BLaER1 treated with 17β-estradiol and CSF1 and Interleukin-3, amounts not matched to agents 10 nM and 100 nM (cell line): ENCODE data around the gene TRPV2.
"Not testable (repeated sequence)": the region's sequence is repeated elsewhere in the genome, so short reads cannot be mapped to it uniquely, and the experiment has no call there.

Experiments used
- H3K27ac ChIP-seq, 11 experiments: shearing (Covaris generic); formaldehyde crosslinking; 2 replicates each; pipeline ENCODE4 v1.8.1; 2022
- H3K27me3 ChIP-seq, 11 experiments: shearing (Covaris generic); formaldehyde crosslinking; 2 replicates each; pipeline ENCODE4 v1.8.1; 2022
- H3K36me3 ChIP-seq, 11 experiments: shearing (Covaris generic); formaldehyde crosslinking; 2 replicates each; pipeline ENCODE4 v1.8.1; 2022
- H3K4me1 ChIP-seq, 10 experiments: shearing (Covaris generic); formaldehyde crosslinking; 2 replicates each; pipeline ENCODE4 v1.8.1; 2022
- H3K4me2 ChIP-seq, 11 experiments: shearing (Covaris generic); formaldehyde crosslinking; 2 replicates each; pipeline ENCODE4 v1.8.1; 2022
- H3K4me3 ChIP-seq, 10 experiments: shearing (Covaris generic); formaldehyde crosslinking; 2 replicates each; pipeline ENCODE4 v1.8.1; 2022
- H3K9ac ChIP-seq, 11 experiments: shearing (Covaris generic); formaldehyde crosslinking; 2 replicates each; pipeline ENCODE4 v1.8.1; 2022
- H3K9me3 ChIP-seq, 11 experiments: shearing (Covaris generic); formaldehyde crosslinking; replicated peaks in 1 of 11; 2 replicates each; pipeline ENCODE4 v1.8.1; 2022
- H4K20me1 ChIP-seq, 11 experiments: shearing (Covaris generic); formaldehyde crosslinking; 2 replicates each; pipeline ENCODE4 v1.8.1; 2022
- Cebpa-rat ChIP-seq, 11 experiments: shearing (Covaris generic); IDR thresholded peaks; 2 replicates each; pipeline ENCODE4 v1.8.1; 2022

Gene TRPV2

DNA sequence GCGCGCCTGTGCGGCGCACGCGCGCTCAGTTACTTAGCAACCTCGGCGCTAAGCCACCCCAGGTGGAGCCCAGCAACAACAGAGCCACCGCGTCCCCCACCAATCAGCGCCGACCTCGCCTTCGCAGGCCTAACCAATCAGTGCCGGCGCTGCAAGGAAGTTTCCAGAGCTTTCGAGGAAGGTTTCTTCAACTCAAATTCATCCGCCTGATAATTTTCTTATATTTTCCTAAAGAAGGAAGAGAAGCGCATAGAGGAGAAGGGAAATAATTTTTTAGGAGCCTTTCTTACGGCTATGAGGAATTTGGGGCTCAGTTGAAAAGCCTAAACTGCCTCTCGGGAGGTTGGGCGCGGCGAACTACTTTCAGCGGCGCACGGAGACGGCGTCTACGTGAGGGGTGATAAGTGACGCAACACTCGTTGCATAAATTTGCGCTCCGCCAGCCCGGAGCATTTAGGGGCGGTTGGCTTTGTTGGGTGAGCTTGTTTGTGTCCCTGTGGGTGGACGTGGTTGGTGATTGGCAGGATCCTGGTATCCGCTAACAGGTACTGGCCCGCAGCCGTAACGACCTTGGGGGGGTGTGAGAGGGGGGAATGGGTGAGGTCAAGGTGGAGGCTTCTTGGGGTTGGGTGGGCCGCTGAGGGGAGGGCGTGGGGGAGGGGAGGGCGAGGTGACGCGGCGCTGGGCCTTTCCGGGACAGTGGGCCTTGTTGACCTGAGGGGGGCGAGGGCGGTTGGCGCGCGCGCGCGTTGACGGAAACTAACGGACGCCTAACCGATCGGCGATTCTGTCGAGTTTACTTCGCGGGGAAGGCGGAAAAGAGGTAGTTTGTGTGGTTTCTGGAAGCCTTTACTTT is 34.5 kb upstream of the TRPV2 start, which contains the start of gene UBB:
TSS of gene UBB (plus strand) at position 452 of the 856 bp plus-strand sequence. CDS start 817 bp downstream, outside the sequence.
- Histone ChIP-seq H3K9me3 (no peaks in the 10 kb centered on the region), H3K27ac (peak within 1 kb of the TSS; percentile 88 to 100 (median 98)), H3K4me1 (peaks cover 33 to 47% (median 40%) of the 10 kb centered on the region in 10 experiments), H3K36me3 (peaks cover 19 to 33% (median 27%) of the 10 kb centered on the region in 11 experiments), H3K4me2 (peak within 1 kb of the TSS; percentile 83 to 98 (median 93)), H3K27me3 (no peaks in the 10 kb centered on the region), H4K20me1 (peaks cover 33 to 48% (median 41%) of the 10 kb centered on the region in 11 experiments), H3K9ac (peak within 1 kb of the TSS; percentile 83 to 97 (median 93)), H3K4me3 (peak within 1 kb of the TSS; percentile 69 to 89 (median 80))
- peak in 10 of 11 experiments; percentile 62 to 97 (median 84); a peak in 18 of 22 replicates for TF ChIP-seq Cebpa-rat (IDR thresholded peaks at IDR 0.05)

- Histone ChIP-seq H3K36me3 (peaks cover 19 to 33% (median 27%) of the 10 kb centered on the region in 11 experiments), H3K9ac (peak overlapping the region; percentile 83 to 97 (median 93)), H3K4me3 (peak overlapping the region; percentile 69 to 89 (median 80)), H3K27me3 (peaks cover 0 to 1% (median 0%) of the 10 kb centered on the region in 11 experiments; a peak in 1 of 22 replicates), H3K4me2 (peak overlapping the region; percentile 83 to 98 (median 93)), H4K20me1 (peaks cover 33 to 49% (median 41%) of the 10 kb centered on the region in 11 experiments), H3K9me3 (no peaks in the 10 kb centered on the region), H3K4me1 (peaks cover 33 to 53% (median 46%) of the 10 kb centered on the region in 10 experiments), H3K27ac (peak overlapping the region; percentile 88 to 100 (median 98))
- no peak for TF ChIP-seq Cebpa-rat (IDR thresholded peaks at IDR 0.05)
These were observed 33.9 kb upstream of the TRPV2 start for GRCh38 chr17:16381496-16381820.

DNA sequence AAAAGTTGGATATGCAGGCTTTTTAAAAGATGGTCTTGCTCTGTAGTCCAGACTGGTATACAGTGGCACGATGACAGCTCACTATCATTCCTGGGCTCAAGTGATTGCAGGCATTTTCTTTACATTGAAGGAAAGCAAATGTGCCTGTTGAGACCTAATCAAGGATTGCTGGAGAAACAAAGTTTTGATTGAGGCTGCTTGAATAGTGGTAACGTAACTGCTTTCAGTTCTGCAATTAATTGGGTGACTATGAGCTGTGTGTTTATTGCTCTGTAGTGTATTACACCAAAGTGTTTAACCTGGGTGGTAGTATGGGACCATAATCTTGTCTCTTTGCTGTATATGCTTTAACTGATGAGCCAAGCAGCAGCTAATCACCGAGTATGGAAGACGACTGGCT is 32.2 kb upstream of the TRPV2 start:
- Histone ChIP-seq H3K9ac (peak overlapping the region in 8 of 11 experiments; percentile 19 to 96 (median 62); a peak in 10 of 22 replicates), H4K20me1 (peaks cover 33 to 49% (median 41%) of the 10 kb centered on the region in 11 experiments), H3K4me3 (peak overlapping the region in 9 of 10 experiments; percentile 69 to 89 (median 81); a peak in 16 of 20 replicates), H3K4me2 (peak overlapping the region; percentile 83 to 98 (median 93)), H3K36me3 (peaks cover 19 to 33% (median 27%) of the 10 kb centered on the region in 11 experiments), H3K4me1 (peaks cover 33 to 54% (median 49%) of the 10 kb centered on the region in 10 experiments), H3K27ac (no peak overlapping the region), H3K9me3 (no peaks in the 10 kb centered on the region), H3K27me3 (peaks cover 0 to 6% (median 0%) of the 10 kb centered on the region in 11 experiments; a peak in 1 of 22 replicates)
- no peak for TF ChIP-seq Cebpa-rat (IDR thresholded peaks at IDR 0.05)

DNA sequence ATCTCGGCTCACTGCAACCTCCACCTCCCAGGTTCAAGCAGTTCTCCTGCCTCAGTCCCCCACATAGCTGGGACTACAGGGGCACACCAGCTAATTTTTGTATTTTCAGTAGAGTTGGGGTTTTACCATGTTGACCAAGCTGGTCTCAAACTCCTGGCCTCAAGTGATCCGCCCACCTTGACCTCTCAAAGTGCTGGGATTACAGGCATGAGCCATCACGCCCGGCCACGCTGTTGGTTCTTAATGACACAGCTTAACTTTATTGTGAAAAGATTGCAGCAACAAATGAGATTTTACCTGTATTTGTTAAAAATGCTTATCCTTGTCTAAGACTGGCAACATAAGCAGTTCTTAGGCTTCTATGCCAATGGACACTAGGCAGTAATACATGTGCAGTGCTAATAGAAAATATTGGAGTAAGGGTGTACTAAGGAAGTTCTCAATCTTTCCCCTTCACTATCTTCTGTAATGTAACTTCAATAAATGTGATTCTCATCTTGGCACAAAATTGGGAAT is 31.5 kb upstream of the TRPV2 start:
- peak overlapping the region in 4 of 10 experiments; percentile 75 to 89 (median 84); a peak in 4 of 20 replicates for H3K4me3 ChIP-seq
- peaks cover 33 to 49% (median 41%) of the 10 kb centered on the region in 11 experiments for H4K20me1 ChIP-seq
- peaks cover 0 to 6% (median 0%) of the 10 kb centered on the region in 11 experiments; a peak in 1 of 22 replicates for H3K27me3 ChIP-seq
- peaks cover 30 to 54% (median 49%) of the 10 kb centered on the region in 10 experiments for H3K4me1 ChIP-seq
- no peak overlapping the region for H3K27ac ChIP-seq
- no peak for TF ChIP-seq Cebpa-rat (IDR thresholded peaks at IDR 0.05)
- peak overlapping the region in 2 of 11 experiments; percentile 12 to 32; a peak in 1 of 22 replicates for H3K9ac ChIP-seq
- H3K9me3 ChIP-seq: no peaks in the 10 kb centered on the region
- H3K36me3 ChIP-seq: peaks cover 19 to 33% (median 27%) of the 10 kb centered on the region in 11 experiments
- peak overlapping the region; percentile 83 to 98 (median 93) for H3K4me2 ChIP-seq

GRCh38 chr17:16384557-16384956 is 30.8 kb upstream of the TRPV2 start:
- Histone ChIP-seq H3K4me2 (peak overlapping the region in 10 of 11 experiments; percentile 21 to 98 (median 93); a peak in 17 of 22 replicates), H3K4me3 (no peak overlapping the region), H3K27ac (no peak overlapping the region), H3K9me3 (no peaks in the 10 kb centered on the region), H4K20me1 (peaks cover 33 to 49% (median 41%) of the 10 kb centered on the region in 11 experiments), H3K36me3 (peaks cover 19 to 33% (median 27%) of the 10 kb centered on the region in 11 experiments), H3K9ac (no peak overlapping the region), H3K4me1 (peaks cover 28 to 54% (median 49%) of the 10 kb centered on the region in 10 experiments), H3K27me3 (peaks cover 0 to 6% (median 0%) of the 10 kb centered on the region in 11 experiments; a peak in 1 of 22 replicates)
- TF ChIP-seq Cebpa-rat (IDR thresholded peaks at IDR 0.05): no peak

GRCh38 chr17:16386126-16386507 is 29.3 kb upstream of the TRPV2 start:
- peak overlapping the region; percentile 48 to 68 (median 58) for H3K4me3 ChIP-seq

GRCh38 chr17:16391451-16391850 is 23.9 kb upstream of the TRPV2 start:
- no peak overlapping the region for H3K9ac ChIP-seq
- H3K4me1 ChIP-seq: peaks cover 0 to 6% (median under 1%) of the 10 kb centered on the region in 10 experiments; a peak in 6 of 20 replicates
- no peaks in the 10 kb centered on the region for H3K9me3 ChIP-seq
- H3K4me2 ChIP-seq: no peak overlapping the region
- no peaks in the 10 kb centered on the region for H4K20me1 ChIP-seq
- peaks cover 0 to 5% (median 0%) of the 10 kb centered on the region in 11 experiments; a peak in 1 of 22 replicates for H3K27me3 ChIP-seq
- no peak overlapping the region for H3K4me3 ChIP-seq
- no peak overlapping the region for H3K27ac ChIP-seq
- no peaks in the 10 kb centered on the region for H3K36me3 ChIP-seq
- TF ChIP-seq Cebpa-rat (IDR thresholded peaks at IDR 0.05): no peak

More at GRCh38 chr17:16386126-16386507, 29.3 kb upstream of the TRPV2 start:
- H3K9ac ChIP-seq: peak overlapping the region; percentile 40 to 71 (median 62); a peak in 20 of 22 replicates
- not testable (repeated sequence) for H3K27me3 ChIP-seq, H3K9me3 ChIP-seq
- peaks cover 28 to 49% (median 44%) of the 10 kb centered on the region in 10 experiments for H3K4me1 ChIP-seq
- peak overlapping the region; percentile 66 to 93 (median 88) for H3K4me2 ChIP-seq
- H3K27ac ChIP-seq: peak overlapping the region in 6 of 11 experiments; percentile 0 to 52 (median 30); a peak in 5 of 22 replicates
- peaks cover 33 to 48% (median 41%) of the 10 kb centered on the region in 11 experiments for H4K20me1 ChIP-seq
- peaks cover 19 to 33% (median 27%) of the 10 kb centered on the region in 11 experiments for H3K36me3 ChIP-seq

GRCh38 chr17:16392491-16392890 is 22.9 kb upstream of the TRPV2 start:
- not testable (repeated sequence) for H3K27me3 ChIP-seq, H3K4me1 ChIP-seq, H4K20me1 ChIP-seq, H3K4me2 ChIP-seq, H3K9ac ChIP-seq, H3K4me3 ChIP-seq, H3K36me3 ChIP-seq, H3K9me3 ChIP-seq, H3K27ac ChIP-seq

- H3K4me3 ChIP-seq, H3K27me3 ChIP-seq, H3K36me3 ChIP-seq, H3K4me1 ChIP-seq, H3K27ac ChIP-seq, H4K20me1 ChIP-seq, H3K9me3 ChIP-seq, H3K9ac ChIP-seq, H3K4me2 ChIP-seq: not testable (repeated sequence)
These were observed 19.5 kb upstream of the TRPV2 start for GRCh38 chr17:16395887-16396286.

DNA sequence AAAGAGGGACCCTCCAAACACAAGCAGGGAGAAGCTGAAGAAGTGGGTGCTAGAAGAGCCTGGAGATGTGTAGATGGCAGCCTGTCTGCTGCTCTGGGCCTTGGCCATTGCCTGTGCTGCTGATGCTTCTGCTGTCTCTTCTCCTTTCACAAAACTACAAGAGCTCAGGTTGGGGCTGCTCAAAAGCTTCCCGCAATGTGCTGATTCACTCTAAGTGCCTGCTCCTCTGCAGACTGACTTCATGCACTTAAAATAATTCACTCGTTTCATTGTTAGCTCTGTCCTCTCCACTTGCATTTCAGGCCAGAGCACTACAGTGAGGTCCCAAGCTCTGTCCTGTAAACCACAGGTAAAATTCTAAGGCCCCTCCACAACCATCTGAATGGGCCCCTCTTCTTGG is 18.7 kb upstream of the TRPV2 start:
- H4K20me1 ChIP-seq, H3K4me1 ChIP-seq, H3K4me3 ChIP-seq, H3K9ac ChIP-seq, H3K4me2 ChIP-seq, H3K27me3 ChIP-seq, H3K9me3 ChIP-seq, H3K27ac ChIP-seq, H3K36me3 ChIP-seq: not testable (repeated sequence)
